Measurements from ENCODE around the gene SLC19A2. TPM values are rescaled to one million over a fixed set of nuclear protein-coding genes. Genes with fewer than 3 reads are reported as not detected.

SLC19A2 gene
- total and polyA plus RNA-seq, 3 donors from 2014 or later, result 14.6 to 26.5 (median 22.5) TPM

DNA sequence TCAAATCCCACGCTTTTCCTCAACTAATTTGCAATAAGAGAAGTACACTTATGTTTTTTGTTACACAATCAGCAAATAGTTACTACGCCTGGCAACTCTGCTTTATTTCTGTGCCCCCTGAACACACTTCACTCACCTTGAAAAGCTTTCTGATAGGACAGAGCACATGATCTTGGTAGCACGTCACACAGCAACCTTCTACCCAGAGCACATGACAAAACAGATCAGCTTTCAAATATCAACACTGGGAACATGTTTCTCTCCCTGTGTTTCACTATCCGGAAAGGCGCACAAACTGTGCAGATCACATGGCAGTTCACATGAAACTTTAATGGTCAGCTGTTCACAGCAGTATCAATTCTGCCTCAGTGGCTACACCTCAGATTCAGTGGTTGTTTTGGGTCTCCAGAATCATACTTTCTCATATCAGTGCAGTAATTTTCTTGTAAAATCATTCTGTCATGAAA lies 2.2 kb downstream of the SLC19A2 start:
- no peak for TF ChIP-seq POLR2A (IDR thresholded peaks at IDR 0.05)
- TF ChIP-seq, protein P1, sequence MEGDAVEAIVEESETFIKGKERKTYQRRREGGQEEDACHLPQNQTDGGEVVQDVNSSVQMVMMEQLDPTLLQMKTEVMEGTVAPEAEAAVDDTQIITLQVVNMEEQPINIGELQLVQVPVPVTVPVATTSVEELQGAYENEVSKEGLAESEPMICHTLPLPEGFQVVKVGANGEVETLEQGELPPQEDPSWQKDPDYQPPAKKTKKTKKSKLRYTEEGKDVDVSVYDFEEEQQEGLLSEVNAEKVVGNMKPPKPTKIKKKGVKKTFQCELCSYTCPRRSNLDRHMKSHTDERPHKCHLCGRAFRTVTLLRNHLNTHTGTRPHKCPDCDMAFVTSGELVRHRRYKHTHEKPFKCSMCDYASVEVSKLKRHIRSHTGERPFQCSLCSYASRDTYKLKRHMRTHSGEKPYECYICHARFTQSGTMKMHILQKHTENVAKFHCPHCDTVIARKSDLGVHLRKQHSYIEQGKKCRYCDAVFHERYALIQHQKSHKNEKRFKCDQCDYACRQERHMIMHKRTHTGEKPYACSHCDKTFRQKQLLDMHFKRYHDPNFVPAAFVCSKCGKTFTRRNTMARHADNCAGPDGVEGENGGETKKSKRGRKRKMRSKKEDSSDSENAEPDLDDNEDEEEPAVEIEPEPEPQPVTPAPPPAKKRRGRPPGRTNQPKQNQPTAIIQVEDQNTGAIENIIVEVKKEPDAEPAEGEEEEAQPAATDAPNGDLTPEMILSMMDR (IDR thresholded peaks at IDR 0.05), result no peak
- peak; percentile 78 for DNase-seq
- WGBS, 2 donors, result 36 to 61% methylated on average over 5 of the region's 5 CpGs
- Histone ChIP-seq H3K4me3 (peak overlapping the region; percentile 7 to 84), H3K36me3 (ENCODE audit: low read depth, missing control alignments) (no peaks in the 10 kb centered on the region), H3K27me3 (no peaks in the 10 kb centered on the region), H3K9me3 (no peaks in the 10 kb centered on the region), H3K27ac (peak overlapping the region; percentile 93 to 98), H3K4me1 (peaks cover 13% of the 10 kb centered on the region)
- intact Hi-C loops (cut with DNase I; ENCODE audit: low total_unique reads), result no loop called here

- H3K9me3 ChIP-seq, result no peaks in the 10 kb centered on the region
- H3K4me1 ChIP-seq, result peaks cover 8% of the 10 kb centered on the region
- no peaks in the 10 kb centered on the region for H3K27me3 ChIP-seq
- no peak for DNase-seq
- no peaks in the 10 kb centered on the region for H3K36me3 ChIP-seq (ENCODE audit: low read depth, missing control alignments)
- no peak overlapping the region for H3K4me3 ChIP-seq
- no peak for TF ChIP-seq POLR2A (IDR thresholded peaks at IDR 0.05)
- TF ChIP-seq, protein P1 (IDR thresholded peaks at IDR 0.05), result no peak
- intact Hi-C loops (cut with DNase I; ENCODE audit: low total_unique reads), result no loop called here
- WGBS, 2 donors, result 67 to 77% methylated on average over 1 of the region's 1 CpG
- no peak overlapping the region for H3K27ac ChIP-seq
Measured at GRCh38 chr1:169479363-169480066, 6.2 kb downstream of the SLC19A2 start.

DNA sequence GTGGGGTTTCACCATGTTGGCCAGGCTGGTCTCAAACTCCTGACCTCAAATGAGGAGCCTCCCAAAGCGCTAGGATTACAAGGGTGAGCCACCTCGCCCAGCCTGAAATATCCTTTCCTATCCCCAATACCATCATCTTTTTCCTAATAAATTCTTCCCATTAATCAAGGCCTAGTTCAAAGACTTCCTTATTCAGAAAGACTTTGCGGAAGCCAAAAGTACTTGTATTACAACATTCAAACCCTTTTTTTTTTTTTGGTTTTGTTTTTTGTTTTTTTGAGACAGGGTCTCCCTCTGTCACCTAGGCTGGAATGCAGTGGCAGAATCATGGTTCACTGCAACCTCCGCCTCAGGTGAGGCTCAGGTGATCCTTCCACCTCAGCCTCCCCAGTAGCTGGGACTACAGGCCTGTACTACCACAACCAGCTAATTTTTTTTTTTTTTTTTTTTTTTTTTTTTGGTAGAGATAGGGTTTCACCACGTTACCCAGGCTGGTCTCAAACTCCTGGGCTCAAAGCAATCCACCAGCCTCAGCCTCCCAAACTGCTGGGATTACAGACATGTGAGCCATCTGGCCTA lies 7.6 kb downstream of the SLC19A2 start:
- no peaks in the 10 kb centered on the region for H3K27me3 ChIP-seq
- no peak overlapping the region for H3K4me3 ChIP-seq
- 90 to 95% methylated on average over 5 of the region's 5 CpGs for WGBS, 2 donors
- peaks cover 7% of the 10 kb centered on the region for H3K4me1 ChIP-seq
- H3K9me3 ChIP-seq, result no peaks in the 10 kb centered on the region
- DNase-seq, result no peak
- H3K27ac ChIP-seq, result no peak overlapping the region
- intact Hi-C loops (cut with DNase I; ENCODE audit: low total_unique reads), result no loop called here
- no peak for TF ChIP-seq POLR2A (IDR thresholded peaks at IDR 0.05)
- TF ChIP-seq, protein P1 (IDR thresholded peaks at IDR 0.05), result no peak
- no peaks in the 10 kb centered on the region for H3K36me3 ChIP-seq (ENCODE audit: low read depth, missing control alignments)

- TF ChIP-seq, protein P1 (IDR thresholded peaks at IDR 0.05), result no peak
- TF ChIP-seq POLR2A (IDR thresholded peaks at IDR 0.05), result no peak
- no peak overlapping the region for H3K4me3 ChIP-seq
- 59 to 71% methylated on average over 3 of the region's 3 CpGs for WGBS, 2 donors
- H3K27me3 ChIP-seq, result no peaks in the 10 kb centered on the region
- no peaks in the 10 kb centered on the region for H3K9me3 ChIP-seq
- no peaks in the 10 kb centered on the region for H3K36me3 ChIP-seq (ENCODE audit: low read depth, missing control alignments)
- intact Hi-C loops (cut with DNase I; ENCODE audit: low total_unique reads), result no loop called here
- no peaks in the 10 kb centered on the region for H3K4me1 ChIP-seq
- DNase-seq, result no peak
- H3K27ac ChIP-seq, result no peak overlapping the region
Measured at GRCh38 chr1:169475806-169476387, 9.8 kb downstream of the SLC19A2 start.
